ENCODE data around the gene LPIN1.

The LPIN1 gene

DNA sequence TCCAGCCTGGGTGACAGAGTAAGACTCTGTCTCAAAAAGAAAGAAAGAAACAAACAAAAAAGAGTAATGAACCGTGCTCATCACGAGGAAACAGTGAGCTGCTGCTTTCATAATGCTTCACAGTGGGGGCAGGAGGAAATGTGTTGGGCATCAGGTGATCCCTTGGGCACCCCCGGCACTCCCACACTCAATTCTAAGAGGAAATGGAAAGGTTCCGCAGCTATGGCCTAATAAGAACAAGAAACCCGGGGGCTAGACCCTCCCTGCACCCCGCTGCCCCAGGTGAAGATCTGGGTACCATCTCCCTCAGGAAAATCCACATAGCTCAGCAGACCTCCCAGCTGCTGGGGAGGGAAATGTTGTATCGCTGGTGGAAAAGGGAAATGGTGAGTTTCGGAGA lies 118.9 kb downstream of the LPIN1 start:
- no peak for DNase-seq (ENCODE audit: low read depth in 2 of 2)

DNA sequence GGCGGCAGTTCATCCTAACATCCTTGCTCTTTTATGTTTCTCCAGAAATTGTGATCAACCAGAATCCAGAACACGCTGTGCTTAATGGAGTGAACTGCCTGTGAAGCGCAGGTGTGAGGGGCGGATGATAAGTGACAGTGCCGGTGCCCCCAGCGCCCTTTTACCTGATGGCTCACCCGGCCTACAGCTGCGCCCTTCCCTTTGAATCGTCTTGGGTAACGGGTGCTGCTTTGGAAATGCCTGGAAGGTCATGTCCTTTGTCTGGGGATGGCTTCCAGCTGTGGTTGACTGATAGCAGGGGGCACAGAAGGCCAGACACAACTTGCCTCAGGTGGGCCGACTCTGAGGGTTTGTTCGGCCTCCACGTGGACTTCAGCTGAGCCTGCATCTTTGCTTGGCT lies 119.4 kb downstream of the LPIN1 start:
- DNase-seq (ENCODE audit: low read depth in 2 of 2), result no peak

DNA sequence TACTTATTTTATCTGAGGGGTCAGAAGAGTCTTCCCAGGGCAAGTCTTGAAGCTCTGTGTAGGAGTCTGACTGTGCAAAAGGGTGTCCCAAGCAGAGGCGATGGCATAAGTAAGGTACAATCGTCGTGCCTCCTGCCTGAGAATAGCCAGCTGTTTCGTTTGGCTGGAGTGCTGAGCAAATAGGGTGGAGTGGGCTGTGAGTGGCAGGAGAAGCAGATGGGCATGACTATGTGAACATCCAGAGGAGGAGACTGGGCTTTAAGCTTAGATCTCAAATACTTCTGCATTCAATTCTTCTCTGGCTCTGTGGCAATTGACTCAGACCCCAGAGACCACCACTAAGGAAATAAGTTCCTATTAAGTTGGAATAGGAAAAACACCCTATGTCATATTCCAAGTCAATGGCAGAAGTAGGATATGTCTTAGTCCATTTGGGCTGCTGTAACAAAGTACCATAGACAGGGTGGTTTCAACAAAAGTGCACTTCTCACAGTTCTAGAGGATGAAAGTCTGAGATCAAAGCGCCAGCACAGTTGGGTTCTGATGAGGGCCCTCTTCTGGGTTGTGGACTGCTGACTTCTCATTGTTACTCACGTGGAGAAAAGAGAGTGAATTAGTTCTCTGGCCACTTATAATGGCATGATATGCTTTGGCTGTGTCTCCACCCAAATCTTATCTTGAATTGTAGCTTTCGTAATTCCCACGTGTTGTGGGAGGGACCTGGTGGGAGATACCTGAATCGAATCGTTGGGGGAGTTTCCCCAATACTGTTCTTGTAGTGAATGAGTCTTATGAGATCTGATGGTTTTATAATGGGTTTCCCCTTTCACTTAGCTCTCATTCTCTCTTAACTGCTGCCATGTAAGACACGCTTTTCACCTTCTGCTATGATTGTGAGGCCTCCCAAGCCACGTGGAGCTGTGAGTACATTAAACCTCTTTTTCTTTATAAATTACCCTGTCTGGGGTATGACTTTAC lies 120.2 kb downstream of the LPIN1 start:
- no peak for DNase-seq (ENCODE audit: low read depth in 2 of 2)

DNA sequence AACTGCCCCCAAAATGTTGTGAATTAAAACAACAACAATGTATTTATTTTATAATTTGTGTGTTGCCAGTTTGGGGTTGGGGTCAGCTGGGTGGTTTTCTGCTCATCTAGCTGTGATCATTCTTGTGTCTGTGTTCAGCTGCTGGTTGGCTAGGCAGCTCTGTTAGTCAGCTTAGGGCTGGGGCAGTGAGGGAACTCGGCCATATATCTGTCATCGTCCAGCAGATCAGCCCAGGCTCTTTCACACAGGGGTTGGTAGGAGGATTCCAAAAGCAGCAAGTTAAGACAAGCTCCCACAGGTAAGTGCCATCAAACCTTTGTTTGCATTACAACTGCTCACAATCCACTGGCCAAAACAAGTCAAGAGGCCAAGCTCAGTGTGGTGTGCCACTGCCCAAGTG lies 121.5 kb downstream of the LPIN1 start:
- DNase-seq (ENCODE audit: low read depth in 2 of 2), result no peak

DNA sequence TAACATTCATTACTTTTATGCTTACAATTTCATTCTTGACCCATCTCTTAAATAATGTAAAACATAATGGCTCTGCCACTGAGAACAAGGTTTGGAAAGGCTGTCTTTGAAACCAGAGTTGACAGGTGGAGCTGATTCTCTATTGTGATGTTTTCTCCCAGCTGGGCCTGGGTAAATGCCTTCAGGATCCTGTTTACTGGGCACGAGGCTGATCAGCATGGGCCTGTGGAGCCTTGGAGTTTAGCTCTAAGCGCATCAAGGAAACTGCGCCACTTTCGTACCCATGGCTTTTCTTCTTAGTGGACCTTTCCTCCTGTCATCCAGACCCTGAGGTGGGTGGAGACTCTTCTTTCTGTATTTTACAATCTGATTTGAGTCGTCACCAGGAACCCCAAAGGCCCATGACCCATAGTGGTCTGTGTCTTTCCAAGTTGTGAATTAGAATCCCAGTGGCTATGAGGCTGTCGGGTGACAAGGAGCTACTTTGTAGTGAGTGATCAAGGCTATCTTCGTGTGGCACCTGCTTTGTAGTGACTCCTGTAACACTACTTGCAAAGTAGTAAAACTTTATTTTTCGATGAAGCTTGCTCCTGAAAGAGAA lies 123.1 kb downstream of the LPIN1 start:
- no peak for DNase-seq (ENCODE audit: low read depth in 2 of 2)

DNA sequence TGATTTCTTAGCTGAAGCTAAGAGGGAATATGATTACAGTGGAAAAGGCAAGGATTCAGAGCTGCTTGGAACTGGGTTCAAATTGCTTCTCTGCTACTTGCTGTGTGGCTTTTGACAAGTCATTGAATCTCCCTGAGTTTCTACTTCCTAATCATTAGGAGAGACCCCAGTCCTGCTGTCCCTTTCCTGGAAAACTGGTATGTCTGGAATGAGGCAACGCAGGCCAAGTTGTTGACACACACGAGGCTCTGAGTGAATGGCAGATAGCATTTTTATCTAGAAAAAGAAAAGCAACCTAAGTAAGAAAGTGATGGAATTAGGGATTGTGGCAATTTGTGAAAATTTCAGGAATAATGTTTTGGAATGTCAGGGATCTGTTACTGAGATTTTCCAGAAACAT lies 123.6 kb downstream of the LPIN1 start:
- DNase-seq (ENCODE audit: low read depth in 2 of 2), result no peak

DNA sequence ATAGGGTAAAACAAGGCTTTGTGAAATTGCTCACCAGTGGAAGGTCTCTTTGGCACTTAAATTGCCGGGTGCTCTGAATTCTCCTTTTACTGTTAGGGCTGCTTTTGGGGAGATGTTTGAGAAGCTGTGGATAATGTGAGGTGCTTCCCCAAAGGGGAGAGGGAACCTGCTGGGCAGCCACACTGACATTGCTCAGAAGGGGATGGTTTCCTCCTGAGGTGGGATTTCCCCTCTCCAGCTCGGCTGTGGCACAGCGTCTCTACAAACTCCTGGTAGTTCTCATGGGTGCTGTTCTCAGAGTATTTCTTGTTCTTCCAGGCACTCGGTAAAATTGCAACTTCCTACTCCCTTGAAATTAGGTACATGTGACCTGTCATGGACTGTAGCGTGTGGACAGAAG lies 124.2 kb downstream of the LPIN1 start:
- no peak for DNase-seq (ENCODE audit: low read depth in 2 of 2)

DNA sequence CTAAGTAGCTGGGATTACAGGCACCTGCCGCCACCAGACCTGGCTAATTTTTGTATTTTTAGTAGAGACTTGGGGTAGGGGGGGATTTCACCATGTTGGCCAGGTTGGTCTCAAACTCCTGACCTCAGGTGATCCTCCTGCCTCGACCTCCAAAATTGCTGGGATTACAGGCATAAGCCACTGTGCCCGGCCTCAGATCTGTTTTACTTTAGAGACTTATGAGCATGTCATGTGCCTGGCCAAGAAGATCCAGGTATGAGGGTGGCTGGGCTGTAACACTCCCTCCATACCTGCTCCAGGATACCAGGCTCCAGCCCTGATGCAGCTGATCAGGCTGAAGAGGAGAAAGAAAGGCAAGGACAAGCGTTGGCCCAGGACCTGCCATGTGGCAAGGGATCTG lies 125.0 kb downstream of the LPIN1 start:
- DNase-seq (ENCODE audit: low read depth in 2 of 2), result no peak

DNA sequence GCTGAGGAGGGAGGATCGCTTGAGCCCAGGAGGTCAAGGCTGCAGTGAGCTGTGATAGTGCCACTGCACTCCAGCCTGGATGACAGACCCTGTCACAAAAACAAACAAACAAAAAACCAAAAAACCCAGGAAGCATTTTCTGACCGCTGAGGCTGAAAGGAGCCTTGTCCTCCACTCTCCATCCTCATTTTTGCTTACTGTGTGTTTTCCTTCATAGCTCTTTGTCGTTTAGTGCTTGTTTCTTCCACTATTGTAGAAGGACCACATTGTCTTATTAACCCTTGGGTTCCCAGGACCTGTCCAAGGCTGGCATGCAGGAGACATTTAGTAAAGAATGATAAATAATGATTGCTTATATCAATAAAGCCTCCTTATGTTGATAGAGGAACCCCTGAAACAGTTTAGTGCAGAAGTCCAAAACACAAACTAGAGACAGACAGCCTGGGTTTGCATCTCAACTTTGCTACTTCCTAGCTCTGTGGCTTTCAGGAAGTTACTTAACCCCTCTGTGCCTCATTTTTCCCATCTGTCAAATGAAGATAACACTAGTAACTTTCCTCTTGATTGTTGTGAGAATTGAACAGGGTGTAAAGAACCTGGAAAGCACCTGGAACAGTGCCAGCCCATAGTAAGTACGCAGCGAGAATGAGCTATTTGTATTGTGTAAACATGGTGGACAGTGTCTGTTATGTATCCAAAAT lies 126.0 kb downstream of the LPIN1 start:
- no peak for DNase-seq (ENCODE audit: low read depth in 2 of 2)

DNA sequence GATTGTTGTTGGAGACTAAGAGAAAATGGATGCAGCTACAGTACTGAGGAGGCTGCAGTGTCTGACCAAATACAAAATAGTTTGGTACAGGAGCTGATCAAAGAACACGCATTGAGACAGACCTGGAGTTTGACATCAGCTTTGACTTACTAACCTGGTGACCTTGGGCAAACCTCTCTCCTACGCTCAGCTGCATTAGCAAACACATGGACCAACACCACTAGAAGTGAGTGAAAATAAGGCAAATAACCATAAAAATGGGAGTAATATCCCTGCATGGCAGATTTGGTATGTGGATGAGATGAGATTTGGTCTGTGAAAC lies 126.5 kb downstream of the LPIN1 start:
- no peak for DNase-seq (ENCODE audit: low read depth in 2 of 2)

DNA sequence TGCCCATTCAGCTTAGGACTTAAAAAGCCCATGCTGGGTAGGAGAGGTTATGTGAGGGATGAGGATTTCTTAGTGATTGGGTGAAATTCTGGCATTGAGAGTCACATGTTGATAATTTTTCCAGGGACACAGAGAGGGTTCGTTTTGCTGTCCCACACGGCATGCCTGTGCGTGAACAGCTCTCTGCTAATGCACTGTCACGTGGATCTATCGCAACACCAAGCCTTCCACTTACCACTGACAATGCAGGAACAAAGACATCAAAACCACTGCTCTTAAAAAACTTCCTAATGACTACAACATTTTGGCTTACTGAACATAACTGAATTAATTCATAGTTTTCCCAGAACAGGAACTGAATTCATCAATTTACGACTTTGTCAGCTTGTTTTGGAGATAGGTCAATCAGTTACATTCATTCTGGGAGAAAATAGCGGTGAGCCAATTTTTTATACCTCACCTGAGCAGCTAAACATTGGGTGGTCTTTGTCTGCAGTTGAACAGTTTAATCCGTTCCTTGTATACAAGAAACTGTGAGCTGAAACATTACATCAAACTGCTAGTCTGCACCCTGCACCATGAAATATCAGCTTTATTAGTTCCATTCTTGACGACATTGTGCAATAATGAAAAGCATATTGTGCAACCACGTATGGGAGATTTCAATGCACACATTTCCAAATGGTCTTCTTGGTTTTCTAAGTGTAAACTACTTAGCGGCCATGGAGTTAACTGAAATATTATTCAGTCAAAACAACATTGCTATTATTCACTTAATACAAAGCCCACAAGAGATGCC lies 127.1 kb downstream of the LPIN1 start:
- no peak for DNase-seq (ENCODE audit: low read depth in 2 of 2)

DNA sequence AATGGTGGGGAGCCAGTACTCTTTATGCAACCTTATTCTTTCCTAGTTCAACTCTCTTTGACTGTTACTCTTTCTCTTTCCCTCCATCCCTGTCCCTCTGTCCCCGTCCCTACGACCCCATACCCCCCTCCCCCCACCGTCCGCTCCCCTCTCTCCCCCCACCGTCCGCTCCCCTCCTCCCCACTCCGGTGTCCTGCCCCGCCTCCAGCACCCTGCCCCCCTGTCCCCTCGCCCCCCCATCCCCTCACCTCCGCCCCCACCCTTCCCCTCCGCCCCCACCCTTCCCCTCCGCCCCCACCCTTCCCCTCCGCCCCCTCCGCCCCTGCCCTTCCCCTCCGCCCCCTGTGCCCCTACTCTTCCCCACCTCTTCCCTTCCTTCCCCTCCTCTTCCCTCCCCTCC lies 128.4 kb downstream of the LPIN1 start:
- DNase-seq (ENCODE audit: low read depth in 2 of 2), result no peak

DNA sequence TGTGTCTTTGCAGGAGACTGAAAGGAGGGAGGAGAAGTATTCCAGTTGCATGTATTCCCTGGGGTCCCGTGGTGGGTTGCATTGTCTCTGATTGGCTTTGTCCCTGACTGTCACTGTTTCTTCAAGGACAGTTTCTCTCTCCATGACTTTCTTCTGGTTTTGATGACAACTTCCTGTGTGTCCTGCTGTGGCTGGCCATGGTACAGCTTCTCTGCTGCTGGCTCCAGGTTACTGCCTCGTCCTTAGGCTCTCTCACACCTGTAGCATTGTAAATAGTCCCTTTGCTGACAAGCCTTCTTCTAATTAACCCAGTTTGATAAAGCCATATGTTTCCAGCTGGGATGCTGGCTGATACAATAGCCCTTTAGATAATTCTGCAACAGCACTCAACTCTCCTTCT lies 129.0 kb downstream of the LPIN1 start:
- no peak for DNase-seq (ENCODE audit: low read depth in 2 of 2)

DNA sequence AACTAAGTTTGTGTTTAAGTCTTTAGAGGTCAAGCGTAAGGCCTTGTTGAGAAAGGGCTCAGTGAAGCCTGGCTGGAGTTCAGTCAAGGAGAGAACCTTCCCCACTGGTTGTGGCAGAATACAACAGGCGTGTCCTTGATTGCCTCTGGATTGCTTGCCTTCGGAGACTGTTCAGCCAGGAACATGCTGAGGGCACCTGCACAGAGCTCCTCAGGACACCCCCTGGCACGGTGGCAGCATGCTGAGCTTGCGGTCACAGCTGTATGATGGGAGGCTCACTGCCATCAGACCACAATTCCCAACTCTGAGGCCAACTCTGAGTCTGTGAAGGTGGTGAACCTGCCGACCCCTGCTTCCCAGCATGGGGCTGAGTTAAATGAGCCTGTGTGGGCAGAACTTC lies 130.0 kb downstream of the LPIN1 start:
- DNase-seq (ENCODE audit: low read depth in 2 of 2), result no peak

DNA sequence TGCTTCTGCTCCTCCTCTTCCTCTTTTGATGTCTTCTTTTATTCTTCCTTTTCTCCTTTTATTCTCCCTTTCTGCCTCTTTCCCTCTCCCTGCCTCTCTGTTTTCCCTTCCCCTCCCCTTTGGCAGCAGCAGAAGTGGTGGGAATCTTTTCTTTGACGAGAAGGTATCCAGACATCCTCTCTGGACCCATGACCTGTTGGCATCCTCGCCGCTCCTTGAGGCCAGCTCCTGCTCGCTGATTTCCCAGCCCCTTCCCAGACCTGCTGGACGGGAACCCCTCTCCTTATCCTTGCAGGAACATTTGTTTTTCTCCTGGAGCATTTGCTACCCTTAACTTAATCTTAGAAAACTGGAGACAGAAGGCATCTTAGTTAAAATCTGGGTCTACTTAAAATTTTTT lies 130.5 kb downstream of the LPIN1 start:
- no peak for DNase-seq (ENCODE audit: low read depth in 2 of 2)

Measured in stimulated activated CD8-positive, alpha-beta memory T cell treated with anti-CD3 and anti-CD28 coated beads, Interleukin-2, amount 100 ng/mL, for 1 hour (primary cell).